Measurements from ENCODE around the gene DPYSL3. TPM values are rescaled to one million over a fixed set of nuclear protein-coding genes. Genes with fewer than 3 reads are reported as not detected.

DPYSL3 gene
- total RNA-seq, 2 donors from 2014 or later: 161 to 255 TPM

GRCh38 chr5:147361441-147362175, 148.3 kb downstream of the DPYSL3 start:
- no peak for ATAC-seq (ENCODE audit: insufficient number of reproducible peaks, low FRiP score, low read depth)
- H3K27ac ChIP-seq: no peak overlapping the region
- H3K4me1 ChIP-seq (ENCODE audit: control insufficient read depth in 1 of 2, low read depth in 2 of 2): peaks cover 4 to 11% of the 10 kb centered on the region in 2 donors
- H3K36me3 ChIP-seq: no peaks in the 10 kb centered on the region
- DNase-seq (ENCODE audit: low spot score): no peak
- H3K27me3 ChIP-seq (replicated peaks; ENCODE audit: insufficient read depth): no peaks in the 10 kb centered on the region
- H3K4me3 ChIP-seq: no peak overlapping the region
- H3K9me3 ChIP-seq: no peaks in the 10 kb centered on the region
- TF ChIP-seq CTCF (IDR thresholded peaks at IDR 0.05): no peak

DNA sequence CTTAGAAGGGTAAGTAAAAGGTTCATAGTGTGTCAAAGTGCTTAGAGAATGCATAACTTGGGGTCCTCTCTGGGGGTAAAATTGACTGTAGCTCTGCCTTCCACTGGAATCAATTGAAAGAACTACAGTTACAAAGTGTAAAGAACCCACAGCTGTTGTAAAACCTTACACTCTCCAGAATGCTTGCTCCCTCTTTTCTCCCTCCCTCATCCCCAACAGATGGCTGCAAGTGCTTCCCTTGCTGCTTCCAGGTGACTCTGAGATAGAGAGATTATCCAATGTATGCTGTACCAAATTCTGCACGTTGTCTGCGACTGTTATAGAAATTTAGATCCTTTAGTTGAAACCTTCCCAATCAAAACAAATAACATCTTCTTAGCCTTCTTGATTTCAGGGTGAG, 149.1 kb downstream of the DPYSL3 start:
- ATAC-seq (ENCODE audit: insufficient number of reproducible peaks, low FRiP score, low read depth) (no peak), DNase-seq (ENCODE audit: low spot score) (no peak)
- H3K27ac ChIP-seq: no peak overlapping the region
- no peak overlapping the region for H3K4me3 ChIP-seq
- peaks cover 4 to 11% of the 10 kb centered on the region in 2 donors for H3K4me1 ChIP-seq (ENCODE audit: control insufficient read depth in 1 of 2, low read depth in 2 of 2)
- TF ChIP-seq CTCF (IDR thresholded peaks at IDR 0.05): no peak
- H3K9me3 ChIP-seq: no peaks in the 10 kb centered on the region
- no peaks in the 10 kb centered on the region for H3K27me3 ChIP-seq (replicated peaks; ENCODE audit: insufficient read depth)
- no peaks in the 10 kb centered on the region for H3K36me3 ChIP-seq

DNA sequence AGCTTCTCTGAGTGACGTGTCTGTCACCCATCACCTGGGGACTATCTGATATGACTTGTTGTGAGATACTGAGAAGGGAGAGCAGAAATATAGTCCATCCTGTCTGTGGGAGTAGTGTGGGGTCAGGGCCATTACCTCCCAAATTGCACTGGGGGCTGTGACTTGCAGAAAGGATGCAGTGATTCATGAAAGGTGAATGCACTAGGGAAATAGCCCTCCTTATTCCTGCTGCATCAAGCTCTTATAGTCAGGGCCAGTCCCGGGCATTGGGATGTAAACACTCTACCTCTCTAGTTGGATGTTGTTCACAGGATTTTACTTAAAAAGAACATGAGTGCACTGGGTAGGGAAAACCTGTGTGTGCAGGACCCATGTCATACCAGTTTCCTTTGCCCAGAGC, 150.3 kb downstream of the DPYSL3 start:
- no peak for ATAC-seq (ENCODE audit: insufficient number of reproducible peaks, low FRiP score, low read depth)
- no peak overlapping the region for H3K27ac ChIP-seq

DNA sequence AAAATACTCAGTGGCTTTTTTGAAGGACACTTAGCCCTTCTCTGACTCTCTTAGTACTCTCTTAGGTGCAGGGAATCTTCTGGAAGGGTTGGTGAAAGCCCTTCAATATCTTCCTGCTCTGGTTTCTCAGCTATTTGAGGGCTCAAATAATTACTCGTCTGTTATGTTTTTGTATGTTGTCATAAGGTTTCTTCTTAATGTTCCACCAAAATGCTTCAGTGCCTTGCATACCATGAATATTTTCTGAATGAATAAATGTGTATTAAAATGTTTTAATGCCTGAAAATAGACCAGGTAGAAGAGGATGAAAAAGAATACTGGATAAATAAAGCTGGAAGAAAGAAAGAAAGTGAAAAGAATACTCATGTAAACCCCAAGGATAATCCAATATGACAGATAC, 150.8 kb downstream of the DPYSL3 start:
- DNase-seq (ENCODE audit: low spot score): no peak
- Histone ChIP-seq H3K27me3 (replicated peaks; ENCODE audit: insufficient read depth) (no peaks in the 10 kb centered on the region), H3K4me3 (no peak overlapping the region), H3K36me3 (no peaks in the 10 kb centered on the region), H3K9me3 (no peaks in the 10 kb centered on the region), H3K4me1 (ENCODE audit: control insufficient read depth in 1 of 2, low read depth in 2 of 2) (peaks cover 4 to 11% of the 10 kb centered on the region in 2 donors), H3K27ac (no peak overlapping the region)
- no peak for ATAC-seq (ENCODE audit: insufficient number of reproducible peaks, low FRiP score, low read depth)
- no peak for TF ChIP-seq CTCF (IDR thresholded peaks at IDR 0.05)

More for the DNA sequence above, 150.3 kb downstream of the DPYSL3 start:
- no peak for DNase-seq (ENCODE audit: low spot score)
- Histone ChIP-seq H3K9me3 (no peaks in the 10 kb centered on the region), H3K36me3 (no peaks in the 10 kb centered on the region), H3K27me3 (replicated peaks; ENCODE audit: insufficient read depth) (no peaks in the 10 kb centered on the region), H3K4me3 (no peak overlapping the region), H3K4me1 (ENCODE audit: control insufficient read depth in 1 of 2, low read depth in 2 of 2) (peaks cover 4 to 11% of the 10 kb centered on the region in 2 donors)
- no peak for TF ChIP-seq CTCF (IDR thresholded peaks at IDR 0.05)

GRCh38 chr5:147349241-147349640, 160.6 kb downstream of the DPYSL3 start:
- H3K4me1 ChIP-seq (ENCODE audit: control insufficient read depth in 1 of 2, low read depth in 2 of 2): no peaks in the 10 kb centered on the region
- H3K27me3 ChIP-seq (replicated peaks; ENCODE audit: insufficient read depth): no peaks in the 10 kb centered on the region
- DNase-seq (ENCODE audit: low spot score) (no peak), ATAC-seq (ENCODE audit: insufficient number of reproducible peaks, low FRiP score, low read depth) (no peak)
- H3K27ac ChIP-seq: no peak overlapping the region
- H3K4me3 ChIP-seq: no peak overlapping the region
- TF ChIP-seq CTCF (IDR thresholded peaks at IDR 0.05): no peak
- H3K36me3 ChIP-seq: no peaks in the 10 kb centered on the region
- H3K9me3 ChIP-seq: no peaks in the 10 kb centered on the region
